Lung (tissue), 12 donors: Measurements from ENCODE around the gene VSX1. TPM values are rescaled to one million over a fixed set of nuclear protein-coding genes. Genes with fewer than 3 reads are reported as not detected.

Source experiments
- ATAC-seq: fragments of 200-7000 bp; cut with Tn5 transposase; one replicate; pipeline ENCODE4 v1.9.1; 2020; ENCODE audit warnings: moderate number of reproducible peaks; ENCODE audit not compliant: insufficient read depth, low FRiP score
- DNase-seq, 3 donors: peaks; one replicate each; pipeline ENCODE4 v3.0.0-alpha.2; 2013 to 2017
- H3K27ac ChIP-seq, 2 donors: one replicate each; pipeline ENCODE4 v1.5.1; 2013; ENCODE audit warnings: mild to moderate bottlenecking in 2 of 2, moderate library complexity in 2 of 2, control low read depth in 1 of 2, inconsistent platforms in 1 of 2, low read depth in 1 of 2, low read length in 1 of 2
- H3K27me3 ChIP-seq, 3 donors: one replicate each; pipeline ENCODE4 v1.5.1; 2013; ENCODE audit warnings: low read length in 2 of 3; ENCODE audit not compliant: control insufficient read depth in 3 of 3, insufficient read depth in 3 of 3
- H3K36me3 ChIP-seq, 4 donors: one replicate each; pipeline ENCODE4 v1.5.1; 2013; ENCODE audit warnings: low read length in 4 of 4, mild to moderate bottlenecking in 1 of 4, moderate library complexity in 1 of 4; ENCODE audit not compliant: control insufficient read depth in 4 of 4, insufficient read depth in 4 of 4
- H3K4me1 ChIP-seq, 5 donors: one replicate each; pipeline ENCODE4 v1.5.1; 2013; ENCODE audit warnings: low read length in 5 of 5, mild to moderate bottlenecking in 2 of 5, moderate library complexity in 1 of 5; ENCODE audit not compliant: control insufficient read depth in 5 of 5, insufficient read depth in 5 of 5
- H3K4me3 ChIP-seq: one replicate; pipeline ENCODE4 v1.5.1; 2013; ENCODE audit warnings: mild to moderate bottlenecking, control low read depth, moderate library complexity
- H3K9ac ChIP-seq, 2 donors: one replicate each; pipeline ENCODE4 v1.5.1; 2013; ENCODE audit warnings: low read length in 2 of 2, control low read depth in 1 of 2; ENCODE audit not compliant: insufficient read depth in 1 of 2
- H3K9me3 ChIP-seq, 4 donors: one replicate each; pipeline ENCODE4 v1.5.1; 2013; ENCODE audit warnings: low read length in 3 of 4, mild to moderate bottlenecking in 1 of 4, moderate library complexity in 1 of 4; ENCODE audit not compliant: control insufficient read depth in 4 of 4, insufficient read depth in 3 of 4
- WGBS, 2 donors: extraction: QIAGEN DNeasy Blood & Tissue Kit; methylation state at CpG; one replicate each; pipeline ENCODE4 v1.1.7; 2013; 5-methylcytosine and 5-hydroxymethylcytosine counted together
- polyA plus RNA-seq, 2 donors: library from polyadenylated mRNA; stranded (reverse); fragments of 200-250 nt; gene quantifications; one replicate each; pipeline ENCODE4 v1.2.1, GENCODE V29; 2013
- total RNA-seq, 2 donors: library from RNA; depleted of rRNA in 1 of 2; stranded (reverse); fragments of >200 nt in 1 of 2; gene quantifications; one replicate each; pipeline ENCODE4 v1.2.1, GENCODE V29; 2014 to 2021
- TF ChIP-seq, protein P1 (sequence below): IDR thresholded peaks from 2 replicates; pipeline ENCODE4 v1.5.1; 2012; ENCODE audit warnings: mild to moderate bottlenecking; ENCODE audit errors: control extremely low read depth, extremely low read depth
- donor health status: control.
- donor health status: control.
- donor health status: Bipolar disorder and iron deficiency.
- donor health status: healthy.
- donor health status: DM: yes; HTN: yes; CAD: no.

Gene VSX1
- total and polyA plus RNA-seq, 4 donors = not detected

DNA sequence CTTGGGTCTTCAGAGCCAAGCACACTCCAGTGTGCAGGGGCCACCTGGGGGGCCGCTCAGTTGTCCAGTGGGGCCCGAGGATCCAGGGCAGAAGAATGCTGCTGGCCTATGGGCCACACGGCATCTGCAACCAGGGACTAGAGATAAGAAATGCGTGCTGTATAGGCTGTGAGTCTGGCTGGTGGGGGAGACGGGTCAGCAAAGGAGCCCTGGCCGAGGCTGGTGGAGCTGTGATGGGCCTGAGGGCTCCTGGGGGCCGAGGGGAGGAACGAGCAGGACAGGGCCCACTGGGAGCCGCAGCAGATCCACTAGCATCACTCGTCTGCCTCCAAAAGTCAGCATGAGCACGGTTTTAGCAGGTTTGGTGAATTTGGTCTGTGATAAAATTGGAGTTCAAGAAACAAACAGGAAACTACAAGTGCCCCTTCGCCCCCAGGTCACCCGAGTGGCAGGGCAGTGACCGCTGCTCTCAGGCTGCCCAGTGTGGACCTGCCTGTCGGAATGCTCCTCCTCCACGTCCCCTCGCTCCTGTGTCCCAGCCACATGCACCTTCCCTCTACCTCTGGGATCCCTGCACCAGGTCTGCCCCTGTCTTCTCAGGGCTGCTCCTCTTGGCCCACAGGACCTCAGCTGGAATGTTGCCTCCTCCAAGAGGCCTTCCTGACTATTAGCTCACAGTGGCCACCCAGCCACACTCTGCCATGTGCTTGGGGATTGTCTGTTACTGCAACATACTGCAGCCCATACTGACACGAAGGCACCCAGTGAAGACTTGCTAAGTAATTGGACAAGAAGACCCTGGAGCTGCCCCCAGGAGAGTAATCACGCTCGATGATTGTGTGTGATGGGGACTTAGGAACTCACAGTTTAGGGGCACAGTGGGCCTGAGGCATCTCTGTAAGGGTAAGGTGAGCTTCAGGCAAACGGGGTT, 34.9 kb downstream of the VSX1 start:
- Histone ChIP-seq H3K9ac (no peak overlapping the region), H3K36me3 (peaks cover 0 to 20% (median 13%) of the 10 kb centered on the region in 4 donors), H3K27me3 (no peaks in the 10 kb centered on the region), H3K4me3 (no peak overlapping the region), H3K9me3 (no peaks in the 10 kb centered on the region), H3K4me1 (peaks cover 8 to 52% (median 25%) of the 10 kb centered on the region in 5 donors), H3K27ac (peak overlapping the region in 1 of 2 donors; percentile 73)
- ATAC-seq (no peak), DNase-seq (no peak)
- TF ChIP-seq, protein P1, sequence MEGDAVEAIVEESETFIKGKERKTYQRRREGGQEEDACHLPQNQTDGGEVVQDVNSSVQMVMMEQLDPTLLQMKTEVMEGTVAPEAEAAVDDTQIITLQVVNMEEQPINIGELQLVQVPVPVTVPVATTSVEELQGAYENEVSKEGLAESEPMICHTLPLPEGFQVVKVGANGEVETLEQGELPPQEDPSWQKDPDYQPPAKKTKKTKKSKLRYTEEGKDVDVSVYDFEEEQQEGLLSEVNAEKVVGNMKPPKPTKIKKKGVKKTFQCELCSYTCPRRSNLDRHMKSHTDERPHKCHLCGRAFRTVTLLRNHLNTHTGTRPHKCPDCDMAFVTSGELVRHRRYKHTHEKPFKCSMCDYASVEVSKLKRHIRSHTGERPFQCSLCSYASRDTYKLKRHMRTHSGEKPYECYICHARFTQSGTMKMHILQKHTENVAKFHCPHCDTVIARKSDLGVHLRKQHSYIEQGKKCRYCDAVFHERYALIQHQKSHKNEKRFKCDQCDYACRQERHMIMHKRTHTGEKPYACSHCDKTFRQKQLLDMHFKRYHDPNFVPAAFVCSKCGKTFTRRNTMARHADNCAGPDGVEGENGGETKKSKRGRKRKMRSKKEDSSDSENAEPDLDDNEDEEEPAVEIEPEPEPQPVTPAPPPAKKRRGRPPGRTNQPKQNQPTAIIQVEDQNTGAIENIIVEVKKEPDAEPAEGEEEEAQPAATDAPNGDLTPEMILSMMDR = no peak
- WGBS, 2 donors = 87% methylated on average over 21 of the region's 21 CpGs

DNA sequence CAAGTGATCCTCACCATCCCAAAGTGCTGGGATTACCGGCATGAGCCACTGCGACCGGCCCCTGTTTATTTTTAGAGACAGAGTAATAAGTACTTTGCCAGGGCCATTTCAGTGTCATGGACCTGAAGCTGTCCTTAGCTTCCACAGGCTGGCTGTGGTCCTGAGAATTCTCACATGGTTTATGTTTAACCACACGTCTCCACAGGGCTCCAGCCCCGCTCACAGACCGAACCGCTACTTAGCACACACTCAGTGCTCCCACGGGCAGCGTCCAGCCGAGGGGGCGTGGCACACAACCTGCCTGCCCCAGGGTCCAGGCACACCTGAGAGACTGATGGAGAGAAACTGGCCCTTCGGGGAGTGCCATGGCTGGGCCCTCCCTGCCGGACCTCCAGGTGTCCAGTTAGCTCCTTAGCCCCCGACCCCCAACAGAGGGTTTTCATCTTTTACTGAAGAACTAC, 35.7 kb downstream of the VSX1 start:
- H3K27ac ChIP-seq = peak overlapping the region in 1 of 2 donors; percentile 77
- ATAC-seq (no peak), DNase-seq (peak in 1 of 3 donors; percentile 11)
- no peak overlapping the region for H3K4me3 ChIP-seq
- H3K9me3 ChIP-seq = no peaks in the 10 kb centered on the region
- TF ChIP-seq, protein P1 = no peak
- H3K36me3 ChIP-seq = peaks cover 0 to 20% (median 13%) of the 10 kb centered on the region in 4 donors
- WGBS, 2 donors = 76 to 94% methylated on average over 14 of the region's 14 CpGs
- H3K9ac ChIP-seq = no peak overlapping the region
- peaks cover under 1 to 52% (median 18%) of the 10 kb centered on the region in 5 donors for H3K4me1 ChIP-seq
- H3K27me3 ChIP-seq = no peaks in the 10 kb centered on the region

DNA sequence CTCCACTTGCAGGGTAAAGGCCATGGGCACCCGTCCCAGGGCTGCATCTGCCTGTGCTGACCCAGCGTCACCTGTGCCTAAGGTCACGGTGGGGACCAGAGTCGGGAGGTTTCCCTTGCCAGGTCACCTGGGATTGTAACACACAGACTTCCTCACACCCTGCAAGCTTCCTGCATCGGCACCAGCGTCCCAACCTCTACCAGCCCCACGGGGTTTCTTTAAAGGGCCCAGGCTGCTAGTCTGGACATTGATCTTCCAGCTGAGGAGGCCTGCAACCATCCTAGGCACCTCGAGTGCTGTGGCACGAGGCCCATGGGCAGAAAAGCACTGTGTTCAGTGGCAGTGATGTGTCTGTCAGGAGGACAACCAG, 36.6 kb downstream of the VSX1 start:
- Histone ChIP-seq H3K9ac (no peak overlapping the region), H3K27ac (peak overlapping the region in 1 of 2 donors; percentile 77), H3K4me3 (no peak overlapping the region), H3K36me3 (peaks cover 0 to 20% (median 11%) of the 10 kb centered on the region in 4 donors), H3K27me3 (no peaks in the 10 kb centered on the region), H3K4me1 (peaks cover 2 to 45% (median 22%) of the 10 kb centered on the region in 5 donors), H3K9me3 (no peaks in the 10 kb centered on the region)
- peak in 1 of 3 donors; percentile 5 for DNase-seq
- 59 to 70% methylated on average over 9 of the region's 9 CpGs for WGBS, 2 donors
- TF ChIP-seq, protein P1 = no peak
- no peak for ATAC-seq
